ENCODE results near the gene CNTN5. TPM values are rescaled to one million over a fixed set of nuclear protein-coding genes. Genes with fewer than 3 reads are reported as not detected.

CNTN5 gene
- total RNA-seq, 2 donors from 2014 or later = not detected

DNA sequence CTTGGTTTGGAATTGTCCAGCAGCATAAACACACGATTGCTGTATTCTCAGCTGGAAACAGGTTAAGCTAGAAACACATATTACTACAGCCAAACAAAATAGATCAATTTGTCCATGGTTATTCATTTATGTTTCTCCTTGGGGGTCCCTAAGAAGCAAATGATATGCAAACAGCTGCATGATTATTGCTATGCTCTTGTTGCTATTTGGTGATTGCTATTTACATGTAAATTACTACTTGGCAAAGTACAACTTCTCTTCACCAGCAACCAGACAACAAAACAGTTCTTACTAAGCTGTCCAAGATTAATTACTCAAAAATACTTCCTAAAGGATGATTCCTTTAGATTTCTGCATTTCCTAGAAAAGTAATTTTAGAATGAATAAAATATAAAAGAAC is 1098.4 kb downstream of the CNTN5 start:
- no peak for ATAC-seq
- Mint-ChIP-seq H3K36me3 (no peaks in the 10 kb centered on the region), H3K9me3 (peaks cover 6 to 31% of the 10 kb centered on the region in 2 donors), H3K27ac (no peak overlapping the region)
- DNase-seq (ENCODE audit: low spot score in 2 of 2) = no peak

DNA sequence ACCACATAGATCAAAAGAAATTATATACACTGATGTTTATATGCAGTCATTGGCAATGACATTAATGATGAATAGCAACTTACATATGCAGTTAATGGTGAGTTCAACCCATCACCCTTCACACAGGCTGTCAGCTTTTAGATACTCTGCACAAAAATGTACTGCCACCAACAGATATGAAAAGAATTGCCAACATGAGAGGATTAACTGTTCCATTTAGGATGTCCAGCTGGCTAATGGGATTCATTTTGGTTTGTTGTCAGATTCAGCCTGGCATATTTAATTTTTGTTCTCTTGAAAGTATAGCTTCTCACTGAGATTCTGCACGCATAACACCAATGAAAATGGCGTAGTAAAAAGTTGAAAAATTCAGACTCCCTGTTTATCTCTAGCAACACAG is 1112.4 kb downstream of the CNTN5 start:
- H3K9me3 Mint-ChIP-seq = peaks cover 19 to 20% of the 10 kb centered on the region in 2 donors
- H3K27ac Mint-ChIP-seq = no peak overlapping the region
- no peak for DNase-seq (ENCODE audit: low spot score in 2 of 2)
- no peaks in the 10 kb centered on the region for H3K36me3 Mint-ChIP-seq
- no peak for ATAC-seq

DNA sequence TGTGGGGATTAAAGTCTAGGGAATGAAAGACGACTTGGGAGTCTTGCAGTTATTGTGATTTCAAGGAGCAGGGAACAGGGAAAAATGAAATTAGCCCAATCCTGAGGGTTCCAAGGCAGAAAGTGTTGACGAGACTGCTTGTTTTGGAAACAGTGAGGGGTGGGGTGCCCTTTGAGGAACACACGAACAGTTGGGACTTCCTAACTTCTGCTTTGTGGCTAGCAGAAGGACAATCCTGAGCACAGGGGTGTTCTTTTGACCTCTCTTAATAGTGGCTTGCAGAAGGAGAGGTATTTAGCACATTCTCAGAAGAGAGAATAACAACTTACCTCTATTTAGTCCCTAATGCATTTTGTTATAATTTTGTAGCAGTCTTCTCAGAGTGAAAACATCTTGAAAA is 1120.5 kb downstream of the CNTN5 start:
- no peaks in the 10 kb centered on the region for H3K36me3 Mint-ChIP-seq
- ATAC-seq = no peak

GRCh38 chr11:100151944-100152343 is 1131.2 kb downstream of the CNTN5 start:
- H3K36me3 Mint-ChIP-seq = peaks cover 0 to 9% of the 10 kb centered on the region in 2 donors
- no peak overlapping the region for H3K27ac Mint-ChIP-seq
- DNase-seq (ENCODE audit: low spot score in 2 of 2) = no peak
- peaks cover 20 to 27% of the 10 kb centered on the region in 2 donors for H3K9me3 Mint-ChIP-seq
- ATAC-seq = no peak

More for the DNA sequence above, 1120.5 kb downstream of the CNTN5 start:
- no peak for DNase-seq (ENCODE audit: low spot score in 2 of 2)
- H3K27ac Mint-ChIP-seq = no peak overlapping the region
- peaks cover 5 to 8% of the 10 kb centered on the region in 2 donors for H3K9me3 Mint-ChIP-seq

- ATAC-seq = no peak
- DNase-seq (ENCODE audit: low spot score in 2 of 2) = no peak
- Mint-ChIP-seq H3K36me3 (peaks cover 0 to 5% of the 10 kb centered on the region in 2 donors), H3K27ac (no peak overlapping the region), H3K9me3 (peaks cover 16 to 23% of the 10 kb centered on the region in 2 donors)
Measured at GRCh38 chr11:100152766-100153165, 1132.0 kb downstream of the CNTN5 start.

- no peak overlapping the region for H3K27ac Mint-ChIP-seq
- H3K9me3 Mint-ChIP-seq = peaks cover 12% of the 10 kb centered on the region in 2 donors
- ATAC-seq = no peak
- DNase-seq (ENCODE audit: low spot score in 2 of 2) = no peak
- no peaks in the 10 kb centered on the region for H3K36me3 Mint-ChIP-seq
Measured at GRCh38 chr11:100163471-100163870, 1142.7 kb downstream of the CNTN5 start.

DNA sequence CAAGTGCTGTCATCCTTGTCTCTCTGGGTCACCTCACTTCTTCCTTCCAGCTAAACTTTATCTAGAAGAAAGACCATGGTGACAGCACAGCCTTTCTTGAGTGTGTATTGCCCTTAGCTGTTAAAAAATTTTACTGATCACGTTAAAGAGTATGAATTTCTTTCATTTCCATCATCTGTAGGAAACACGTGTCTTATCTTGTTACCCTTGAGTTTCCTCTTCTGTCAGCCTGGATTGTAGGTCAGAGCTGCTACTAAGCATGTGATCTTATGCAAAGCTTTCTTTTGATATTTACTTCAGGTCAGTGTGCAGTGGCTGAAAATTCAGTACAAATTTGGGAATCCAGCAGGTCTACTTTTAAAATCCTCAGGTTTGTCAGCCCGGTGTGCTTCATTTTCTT is 1154.1 kb downstream of the CNTN5 start:
- no peak for DNase-seq (ENCODE audit: low spot score in 2 of 2)
- ATAC-seq = no peak
- H3K27ac Mint-ChIP-seq = no peak overlapping the region
- peaks cover 0 to 6% of the 10 kb centered on the region in 2 donors for H3K36me3 Mint-ChIP-seq
- H3K9me3 Mint-ChIP-seq = peaks cover 25 to 34% of the 10 kb centered on the region in 2 donors

- H3K36me3 Mint-ChIP-seq = peaks cover 0 to 6% of the 10 kb centered on the region in 2 donors
- no peak overlapping the region for H3K27ac Mint-ChIP-seq
- peaks cover 25 to 37% of the 10 kb centered on the region in 2 donors for H3K9me3 Mint-ChIP-seq
- ATAC-seq = no peak
- DNase-seq (ENCODE audit: low spot score in 2 of 2) = no peak
Measured at GRCh38 chr11:100176456-100176855, 1155.7 kb downstream of the CNTN5 start.

GRCh38 chr11:100177651-100178050 is 1156.9 kb downstream of the CNTN5 start:
- H3K27ac Mint-ChIP-seq = no peak overlapping the region
- DNase-seq (ENCODE audit: low spot score in 2 of 2) = no peak
- H3K9me3 Mint-ChIP-seq = peaks cover 20 to 33% of the 10 kb centered on the region in 2 donors
- no peak for ATAC-seq
- peaks cover 0 to 6% of the 10 kb centered on the region in 2 donors for H3K36me3 Mint-ChIP-seq

GRCh38 chr11:100182350-100182749 is 1161.6 kb downstream of the CNTN5 start:
- DNase-seq (ENCODE audit: low spot score in 2 of 2) = no peak
- Mint-ChIP-seq H3K36me3 (peaks cover 0 to 8% of the 10 kb centered on the region in 2 donors), H3K9me3 (peaks cover 21 to 29% of the 10 kb centered on the region in 2 donors), H3K27ac (no peak overlapping the region)
- ATAC-seq = no peak

- no peak for ATAC-seq
- no peak for DNase-seq (ENCODE audit: low spot score in 2 of 2)
Measured at GRCh38 chr11:100182927-100183326, 1162.2 kb downstream of the CNTN5 start.

DNA sequence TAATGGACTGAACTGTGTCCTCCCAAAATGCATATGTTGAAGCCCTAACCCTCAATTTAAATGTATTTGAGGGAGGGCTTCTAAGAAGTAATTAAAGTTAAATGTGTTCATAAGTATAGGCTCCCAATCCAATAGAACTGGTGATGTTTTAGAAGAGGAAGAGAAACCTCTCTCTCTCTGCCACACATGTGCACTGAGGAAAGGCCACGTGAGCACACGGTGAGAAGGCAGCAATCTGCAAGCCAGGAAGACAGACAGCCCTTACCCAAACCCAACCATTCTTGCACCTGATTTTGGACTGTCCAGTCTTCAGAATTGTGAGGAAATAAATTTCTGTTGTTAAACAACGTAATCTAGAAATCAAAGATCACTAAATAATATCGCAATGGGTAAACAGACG is 1164.8 kb downstream of the CNTN5 start:
- DNase-seq (ENCODE audit: low spot score in 2 of 2) (no peak), ATAC-seq (no peak)
- H3K36me3 Mint-ChIP-seq = peaks cover 0 to 8% of the 10 kb centered on the region in 2 donors
- peaks cover 16 to 24% of the 10 kb centered on the region in 2 donors for H3K9me3 Mint-ChIP-seq
- no peak overlapping the region for H3K27ac Mint-ChIP-seq

More at GRCh38 chr11:100182927-100183326, 1162.2 kb downstream of the CNTN5 start:
- Mint-ChIP-seq H3K36me3 (peaks cover 0 to 8% of the 10 kb centered on the region in 2 donors), H3K9me3 (peaks cover 21 to 31% of the 10 kb centered on the region in 2 donors), H3K27ac (no peak overlapping the region)

DNA sequence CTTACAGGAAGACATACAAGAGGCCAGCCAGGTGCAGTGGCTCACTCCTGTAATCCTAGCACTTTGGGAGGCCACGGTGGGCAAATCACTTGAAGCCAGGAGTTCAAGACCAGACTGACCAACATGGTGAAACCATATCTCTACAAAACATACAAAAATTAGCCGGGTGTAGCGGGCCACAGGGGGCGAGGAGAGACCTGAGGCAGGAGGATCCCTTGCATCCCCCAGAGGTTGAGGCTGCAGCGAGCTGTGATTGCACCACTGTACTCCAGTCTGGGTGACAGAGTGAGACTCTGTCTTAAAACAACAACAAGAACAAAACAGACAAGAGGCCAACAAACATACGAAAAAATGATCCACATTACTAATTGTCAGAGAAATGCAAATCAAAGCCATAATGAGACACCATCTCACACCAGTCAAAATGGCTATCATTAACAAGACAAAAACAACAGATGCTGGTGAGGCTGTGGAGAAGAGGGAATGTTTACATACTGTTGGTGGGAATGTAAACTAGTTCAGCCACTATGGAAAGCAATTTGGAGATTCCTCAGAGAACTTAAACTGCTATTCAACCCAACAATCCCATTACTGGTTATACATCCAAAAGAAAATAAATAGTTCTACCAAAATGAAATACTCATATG is 1167.5 kb downstream of the CNTN5 start:
- H3K27ac Mint-ChIP-seq = no peak overlapping the region
- peaks cover 0 to 8% of the 10 kb centered on the region in 2 donors for H3K36me3 Mint-ChIP-seq
- ATAC-seq (no peak), DNase-seq (ENCODE audit: low spot score in 2 of 2) (no peak)
- H3K9me3 Mint-ChIP-seq = peaks cover 18 to 24% of the 10 kb centered on the region in 2 donors

GRCh38 chr11:100190395-100190794 is 1169.6 kb downstream of the CNTN5 start:
- DNase-seq (ENCODE audit: low spot score in 2 of 2) = no peak
- no peak overlapping the region for H3K27ac Mint-ChIP-seq
- H3K36me3 Mint-ChIP-seq = peaks cover 0 to 2% of the 10 kb centered on the region in 2 donors
- peaks cover 9 to 12% of the 10 kb centered on the region in 2 donors for H3K9me3 Mint-ChIP-seq
- no peak for ATAC-seq

- DNase-seq (ENCODE audit: low spot score in 2 of 2) (no peak), ATAC-seq (no peak)
- no peaks in the 10 kb centered on the region for H3K36me3 Mint-ChIP-seq
- no peak overlapping the region for H3K27ac Mint-ChIP-seq
- peaks cover 19 to 21% of the 10 kb centered on the region in 2 donors for H3K9me3 Mint-ChIP-seq
Measured at GRCh38 chr11:100192181-100192580, 1171.4 kb downstream of the CNTN5 start.

- DNase-seq (ENCODE audit: low spot score in 2 of 2) (no peak), ATAC-seq (no peak)
- H3K9me3 Mint-ChIP-seq = peaks cover 8 to 9% of the 10 kb centered on the region in 2 donors
- H3K36me3 Mint-ChIP-seq = no peaks in the 10 kb centered on the region
- no peak overlapping the region for H3K27ac Mint-ChIP-seq
Measured at GRCh38 chr11:100203789-100204188, 1183.0 kb downstream of the CNTN5 start.

- Mint-ChIP-seq H3K27ac (no peak overlapping the region), H3K36me3 (no peaks in the 10 kb centered on the region), H3K9me3 (peaks cover 10 to 11% of the 10 kb centered on the region in 2 donors)
- no peak for DNase-seq (ENCODE audit: low spot score in 2 of 2)
- ATAC-seq = no peak
Measured at GRCh38 chr11:100205926-100206325, 1185.2 kb downstream of the CNTN5 start.

DNA sequence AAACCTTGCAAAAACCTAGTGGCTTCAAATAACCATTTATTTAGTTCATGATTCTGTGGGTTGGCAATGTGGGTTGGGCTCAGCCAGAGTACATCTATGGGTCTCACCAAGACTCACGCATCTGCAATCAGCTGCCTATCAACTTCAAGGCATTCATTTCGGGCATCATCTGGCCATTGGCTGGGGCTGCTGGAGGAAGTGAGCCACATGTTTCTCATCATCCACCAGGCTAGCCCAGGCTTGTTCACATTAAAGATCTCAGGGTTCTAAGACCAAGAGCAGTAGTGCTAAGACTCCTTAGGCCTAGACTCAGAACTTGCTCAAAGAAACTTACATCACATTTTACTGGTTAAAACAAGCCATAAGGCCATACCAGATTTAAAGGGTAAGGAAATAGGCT is 1187.5 kb downstream of the CNTN5 start:
- no peaks in the 10 kb centered on the region for H3K36me3 Mint-ChIP-seq
- DNase-seq (ENCODE audit: low spot score in 2 of 2) (no peak), ATAC-seq (no peak)
- H3K9me3 Mint-ChIP-seq = peaks cover 7 to 11% of the 10 kb centered on the region in 2 donors
- H3K27ac Mint-ChIP-seq = no peak overlapping the region
